Measurements from ENCODE around the gene CCDC171. TPM values are rescaled to one million over a fixed set of nuclear protein-coding genes. Genes with fewer than 3 reads are reported as not detected.

CCDC171 gene
- total RNA-seq, 4 donors from 2014 or later: 3.2 to 12.4 (median 7.3) TPM

- Histone ChIP-seq H3K27me3 (no peaks in the 10 kb centered on the region), H3K4me1 (no peaks in the 10 kb centered on the region), H3K4me3 (no peak overlapping the region), H3K36me3 (no peaks in the 10 kb centered on the region), H3K9me3 (no peaks in the 10 kb centered on the region), H3K27ac (no peak overlapping the region)
- no peak for TF ChIP-seq EP300 (IDR thresholded peaks at IDR 0.05)
- TF ChIP-seq POLR2A (IDR thresholded peaks at IDR 0.05): no peak
- no peak for TF ChIP-seq CTCF (IDR thresholded peaks at IDR 0.05)
- no peak for TF ChIP-seq POLR2AphosphoS5 (IDR thresholded peaks at IDR 0.05)
- WGBS: 85% methylated on average over 2 of the region's 2 CpGs
- no peak for DNase-seq (ENCODE audit: low spot score in 2 of 2)
Observed at GRCh38 chr9:15867334-15867733, 314.5 kb downstream of the CCDC171 start.

GRCh38 chr9:15867988-15868387 lies 315.1 kb downstream of the CCDC171 start:
- TF ChIP-seq POLR2AphosphoS5 (IDR thresholded peaks at IDR 0.05): no peak
- TF ChIP-seq CTCF (IDR thresholded peaks at IDR 0.05): no peak
- no peak for TF ChIP-seq POLR2A (IDR thresholded peaks at IDR 0.05)
- TF ChIP-seq EP300 (IDR thresholded peaks at IDR 0.05): no peak
- Histone ChIP-seq H3K4me3 (no peak overlapping the region), H3K4me1 (no peaks in the 10 kb centered on the region), H3K27ac (no peak overlapping the region), H3K36me3 (no peaks in the 10 kb centered on the region), H3K9me3 (no peaks in the 10 kb centered on the region), H3K27me3 (no peaks in the 10 kb centered on the region)
- no peak for DNase-seq (ENCODE audit: low spot score in 2 of 2)

- no peaks in the 10 kb centered on the region for H3K36me3 ChIP-seq
- no peaks in the 10 kb centered on the region for H3K4me1 ChIP-seq
- H3K4me3 ChIP-seq: no peak overlapping the region
- H3K27me3 ChIP-seq: no peaks in the 10 kb centered on the region
- 8% methylated on average over 2 of the region's 2 CpGs for WGBS
- H3K9me3 ChIP-seq: no peaks in the 10 kb centered on the region
- TF ChIP-seq CTCF (IDR thresholded peaks at IDR 0.05) (peak; percentile 20 to 53), POLR2AphosphoS5 (IDR thresholded peaks at IDR 0.05) (no peak), POLR2A (IDR thresholded peaks at IDR 0.05) (no peak), EP300 (IDR thresholded peaks at IDR 0.05) (no peak)
- no peak for DNase-seq (ENCODE audit: low spot score in 2 of 2)
- H3K27ac ChIP-seq: no peak overlapping the region
Observed at GRCh38 chr9:15873573-15874177, 320.8 kb downstream of the CCDC171 start.

GRCh38 chr9:15882328-15882727 lies 329.5 kb downstream of the CCDC171 start:
- no peaks in the 10 kb centered on the region for H3K27me3 ChIP-seq
- H3K4me1 ChIP-seq: no peaks in the 10 kb centered on the region
- TF ChIP-seq POLR2AphosphoS5 (IDR thresholded peaks at IDR 0.05) (no peak), CTCF (IDR thresholded peaks at IDR 0.05) (no peak), POLR2A (IDR thresholded peaks at IDR 0.05) (no peak), EP300 (IDR thresholded peaks at IDR 0.05) (no peak)
- H3K36me3 ChIP-seq: no peaks in the 10 kb centered on the region
- 87% methylated on average over 4 of the region's 4 CpGs for WGBS
- H3K9me3 ChIP-seq: no peaks in the 10 kb centered on the region
- no peak overlapping the region for H3K4me3 ChIP-seq
- no peak for DNase-seq (ENCODE audit: low spot score in 2 of 2)
- no peak overlapping the region for H3K27ac ChIP-seq

- no peak for DNase-seq (ENCODE audit: low spot score in 2 of 2)
- no peak overlapping the region for H3K4me3 ChIP-seq
- H3K27ac ChIP-seq: no peak overlapping the region
- WGBS: 90% methylated on average over 3 of the region's 3 CpGs
- H3K4me1 ChIP-seq: no peaks in the 10 kb centered on the region
- no peaks in the 10 kb centered on the region for H3K36me3 ChIP-seq
- H3K27me3 ChIP-seq: no peaks in the 10 kb centered on the region
- no peaks in the 10 kb centered on the region for H3K9me3 ChIP-seq
- TF ChIP-seq POLR2A (IDR thresholded peaks at IDR 0.05) (no peak), EP300 (IDR thresholded peaks at IDR 0.05) (no peak), POLR2AphosphoS5 (IDR thresholded peaks at IDR 0.05) (no peak), CTCF (IDR thresholded peaks at IDR 0.05) (no peak)
Observed at GRCh38 chr9:15882883-15883282, 330.0 kb downstream of the CCDC171 start.

Measured in suprapubic skin (tissue), 4 donors.